ENCODE measurements around the gene C10orf67.

- TF ChIP-seq POLR2A (IDR thresholded peaks at IDR 0.05) (no peak), CTCF (IDR thresholded peaks at IDR 0.05) (no peak)
These were observed 59.8 kb downstream of the C10orf67 start for GRCh38 chr10:23284674-23285335.
